ENCODE data around the gene TMC4.

Gene TMC4

DNA sequence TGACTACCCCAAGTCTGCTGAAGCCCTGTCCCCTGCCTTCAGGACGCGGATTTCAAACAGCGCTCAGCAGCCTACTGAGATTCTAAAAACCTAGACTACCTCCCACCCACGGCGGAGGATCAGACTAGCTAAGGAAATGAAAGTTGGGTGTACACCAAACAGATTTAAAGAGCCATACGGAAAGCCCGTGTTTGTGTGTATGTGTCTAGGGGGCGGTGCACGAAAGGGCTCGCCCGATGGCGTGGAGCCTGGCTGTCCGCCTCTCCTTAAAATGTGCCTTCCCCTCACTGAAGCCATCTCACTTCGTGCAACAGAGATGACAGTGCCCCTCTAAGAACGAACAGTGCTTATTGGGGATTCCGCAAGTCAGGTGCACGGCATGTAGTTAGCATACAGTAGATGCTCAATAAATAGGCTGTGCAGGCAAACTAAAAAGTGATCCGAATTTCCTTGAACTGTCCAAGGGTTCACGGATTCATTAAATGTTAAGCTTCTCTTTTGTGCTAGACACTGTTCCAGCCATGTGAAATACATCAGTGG lies 14.1 kb downstream of the TMC4 start:
- TF ChIP-seq, protein P1, sequence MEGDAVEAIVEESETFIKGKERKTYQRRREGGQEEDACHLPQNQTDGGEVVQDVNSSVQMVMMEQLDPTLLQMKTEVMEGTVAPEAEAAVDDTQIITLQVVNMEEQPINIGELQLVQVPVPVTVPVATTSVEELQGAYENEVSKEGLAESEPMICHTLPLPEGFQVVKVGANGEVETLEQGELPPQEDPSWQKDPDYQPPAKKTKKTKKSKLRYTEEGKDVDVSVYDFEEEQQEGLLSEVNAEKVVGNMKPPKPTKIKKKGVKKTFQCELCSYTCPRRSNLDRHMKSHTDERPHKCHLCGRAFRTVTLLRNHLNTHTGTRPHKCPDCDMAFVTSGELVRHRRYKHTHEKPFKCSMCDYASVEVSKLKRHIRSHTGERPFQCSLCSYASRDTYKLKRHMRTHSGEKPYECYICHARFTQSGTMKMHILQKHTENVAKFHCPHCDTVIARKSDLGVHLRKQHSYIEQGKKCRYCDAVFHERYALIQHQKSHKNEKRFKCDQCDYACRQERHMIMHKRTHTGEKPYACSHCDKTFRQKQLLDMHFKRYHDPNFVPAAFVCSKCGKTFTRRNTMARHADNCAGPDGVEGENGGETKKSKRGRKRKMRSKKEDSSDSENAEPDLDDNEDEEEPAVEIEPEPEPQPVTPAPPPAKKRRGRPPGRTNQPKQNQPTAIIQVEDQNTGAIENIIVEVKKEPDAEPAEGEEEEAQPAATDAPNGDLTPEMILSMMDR (conservative IDR thresholded peaks at IDR 0.05): no peak
- H3K27ac ChIP-seq: peak overlapping the region; percentile 91

DNA sequence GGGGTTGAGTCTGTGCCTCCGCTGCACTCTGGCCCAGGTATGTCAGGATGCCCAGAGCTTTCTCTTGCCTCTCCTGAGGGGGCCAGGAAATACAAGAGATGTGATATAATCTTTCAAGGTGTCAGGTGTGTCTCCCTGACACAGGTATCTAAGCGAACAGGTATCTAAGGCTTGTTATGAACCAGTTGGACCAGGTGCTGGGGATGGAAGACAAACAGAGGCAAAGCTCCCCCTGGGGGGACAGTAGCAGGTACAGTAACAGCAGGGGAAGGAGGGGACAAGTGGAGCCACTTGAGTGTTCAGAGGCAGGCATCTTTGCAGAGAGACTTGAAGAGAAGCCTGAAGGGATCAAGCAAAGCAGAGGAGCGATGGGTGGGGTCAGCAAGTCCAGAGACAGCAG lies 16.0 kb downstream of the TMC4 start:
- peak overlapping the region; percentile 27; the same call in 1 of the 2 replicates for H3K27ac ChIP-seq
- TF ChIP-seq, protein P1 (conservative IDR thresholded peaks at IDR 0.05): no peak

DNA sequence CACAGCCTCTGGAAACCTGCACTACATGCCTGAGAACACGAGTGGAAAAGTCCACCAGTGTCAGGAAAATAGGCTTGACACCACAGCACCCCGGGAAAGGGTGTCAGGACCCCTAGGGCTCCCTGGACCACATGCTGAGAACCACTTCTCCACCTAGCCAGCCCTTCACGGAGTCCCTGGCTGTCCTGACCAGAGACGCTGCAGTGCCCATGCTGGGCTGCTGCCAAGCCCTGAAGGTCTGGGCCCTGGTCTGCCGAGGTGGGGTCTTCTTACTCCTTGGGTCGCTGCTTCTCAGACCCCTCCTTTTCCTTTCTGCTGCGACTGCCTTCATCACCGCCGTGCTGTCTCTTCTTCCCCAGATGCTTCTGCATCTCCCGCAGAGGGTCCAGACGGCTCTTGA lies 16.5 kb downstream of the TMC4 start:
- peak overlapping the region; percentile 27; the same call in 1 of the 2 replicates for H3K27ac ChIP-seq
- TF ChIP-seq, protein P1 (conservative IDR thresholded peaks at IDR 0.05): no peak

DNA sequence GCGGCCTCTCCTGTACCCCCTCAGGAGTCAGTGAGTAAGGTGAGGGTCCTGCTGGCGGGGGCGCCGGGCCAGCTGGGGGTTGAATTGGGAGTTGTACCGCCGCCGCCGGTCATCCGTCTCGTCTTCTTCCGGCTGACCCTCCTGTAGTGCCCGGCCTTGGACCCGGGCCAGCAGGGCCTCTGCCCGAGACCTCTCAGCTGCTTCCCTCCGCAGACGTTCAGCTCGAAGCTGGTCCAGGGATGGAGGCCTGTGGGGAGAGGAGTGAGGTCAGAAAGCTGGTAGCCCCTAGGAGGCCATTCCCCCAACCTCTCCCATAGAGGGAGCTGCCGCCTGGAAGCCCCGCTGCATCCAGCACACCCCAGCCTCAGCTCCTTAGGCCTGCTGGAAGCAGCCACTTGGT lies 17.3 kb downstream of the TMC4 start:
- H3K27ac ChIP-seq: no peak overlapping the region
- TF ChIP-seq, protein P1 (conservative IDR thresholded peaks at IDR 0.05): no peak

DNA sequence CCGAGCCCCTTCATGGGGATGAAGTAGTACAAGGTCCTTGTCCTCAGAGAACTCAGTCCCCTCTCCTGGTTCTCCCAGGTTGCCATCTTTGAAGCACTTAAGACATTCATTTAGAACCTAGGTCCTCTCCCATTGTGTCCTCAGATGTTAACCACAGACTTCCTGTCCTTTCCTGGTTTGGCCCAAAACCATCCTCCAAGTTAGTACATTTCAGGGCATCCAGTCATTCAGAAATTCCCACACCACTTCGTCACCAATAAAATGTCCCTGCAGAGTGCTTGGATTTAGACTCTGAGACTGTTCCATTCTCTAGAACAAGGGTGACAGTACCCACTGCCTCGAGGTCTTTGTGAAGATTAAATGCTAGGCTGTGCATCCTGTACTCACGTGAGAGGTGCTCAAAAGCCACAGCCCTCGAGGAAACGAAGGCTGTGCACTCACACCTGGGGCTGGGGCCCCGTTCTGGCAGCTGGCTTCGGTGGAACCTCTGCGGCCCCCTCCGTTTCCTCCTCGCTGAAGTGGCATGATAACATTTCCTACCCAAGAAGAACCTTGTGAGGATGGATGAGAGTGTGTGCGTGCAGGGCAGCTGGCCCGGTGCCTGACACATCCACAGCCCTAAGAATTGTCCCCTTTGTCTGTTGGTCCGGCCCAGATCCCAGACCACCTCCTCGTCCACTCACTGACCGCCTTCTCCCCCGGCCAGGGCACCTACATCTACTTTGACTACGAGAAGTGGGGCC lies 18.2 kb downstream of the TMC4 start:
- TF ChIP-seq, protein P1 (conservative IDR thresholded peaks at IDR 0.05): no peak
- no peak overlapping the region for H3K27ac ChIP-seq

DNA sequence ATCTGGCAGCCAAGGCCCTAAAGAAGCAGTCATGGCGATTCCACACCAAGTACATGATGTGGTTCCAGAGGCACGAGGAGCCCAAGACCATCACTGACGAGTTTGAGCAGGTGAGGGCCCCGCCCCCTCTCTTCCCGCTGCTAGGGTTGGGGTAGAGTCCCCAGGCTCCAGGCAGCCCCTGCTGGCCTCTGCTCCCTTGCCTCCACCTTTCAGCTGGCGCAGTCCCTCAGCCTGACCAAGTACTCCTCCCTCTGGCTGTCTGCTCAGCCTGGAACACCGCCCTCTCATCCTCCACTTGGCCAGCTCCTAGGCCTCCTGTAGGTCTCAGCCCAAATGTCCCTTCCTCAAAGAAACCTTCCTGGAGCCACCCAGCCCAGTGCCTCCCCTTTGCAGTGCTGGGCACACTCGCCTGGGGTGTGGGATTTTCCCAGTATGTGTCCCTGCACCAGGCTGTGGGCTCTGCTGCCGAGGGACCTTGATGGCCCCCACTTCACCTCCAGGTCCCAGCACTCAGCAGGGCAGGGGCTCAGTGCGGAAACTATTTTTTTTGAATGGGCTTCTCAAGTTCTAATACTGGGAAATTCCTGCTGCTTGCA lies 19.1 kb downstream of the TMC4 start:
- no peak overlapping the region for H3K27ac ChIP-seq
- TF ChIP-seq, protein P1 (conservative IDR thresholded peaks at IDR 0.05): no peak

DNA sequence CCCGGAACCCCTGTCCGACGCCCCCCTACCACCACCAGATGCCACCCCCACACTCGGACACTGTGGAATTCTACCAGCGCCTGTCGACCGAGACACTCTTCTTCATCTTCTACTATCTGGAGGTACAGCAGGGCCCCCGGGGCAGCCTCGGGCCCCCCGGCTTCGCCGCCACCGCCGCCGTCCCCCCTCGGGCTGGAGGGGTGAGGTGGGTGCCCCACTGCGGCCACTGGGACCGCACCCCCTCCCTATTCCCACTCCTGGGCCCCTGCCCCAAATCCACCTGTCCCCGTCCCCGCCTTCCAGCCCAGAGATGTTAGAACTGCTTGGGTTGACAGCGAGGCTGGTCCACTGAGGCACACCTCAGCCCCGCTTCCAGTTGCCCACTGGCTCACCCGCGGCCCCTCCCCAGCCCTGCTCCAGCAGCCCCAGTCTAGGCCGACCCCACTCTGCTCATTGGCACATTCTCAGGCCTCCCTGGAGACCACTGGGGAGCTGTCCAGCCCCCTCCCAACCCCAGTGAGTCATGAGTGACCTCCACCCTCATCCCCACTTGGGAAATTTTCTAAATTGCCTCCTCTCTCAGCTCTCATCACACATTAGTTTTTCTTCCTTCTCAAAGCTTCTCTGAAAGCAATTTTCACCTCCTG lies 20.0 kb downstream of the TMC4 start:
- H3K27ac ChIP-seq: no peak overlapping the region
- TF ChIP-seq, protein P1 (conservative IDR thresholded peaks at IDR 0.05): no peak
